Activated CD4-positive, alpha-beta memory T cell treated with anti-CD3 and anti-CD28 coated beads, Interleukin-2, amount 10 ng/mL, durations not matched to agents 7 days and 5 days (primary cell): ENCODE measurements around the gene LCE3D. TPM values are rescaled to one million over a fixed set of nuclear protein-coding genes. Genes with fewer than 3 reads are reported as not detected.
"Not testable (repeated sequence)": the region's sequence is repeated elsewhere in the genome, so short reads cannot be mapped to it uniquely, and the experiment has no call there.

Experiments used
- CTCF ChIA-PET: fragments of 350-600 bp; sonication (Branson Sonifier 250); formaldehyde crosslinking; loops from one replicate; lab custom pipeline; 2021; ENCODE audit warnings: antibody characterized with exemption, inconsistent platforms; lab: Charles Lee
- POLR2A ChIA-PET: fragments of 350-600 bp; sonication (Branson Sonifier 250); formaldehyde crosslinking; loops from one replicate; lab custom pipeline; 2021; ENCODE audit warnings: antibody characterized with exemption; lab: Charles Lee
- DNase-seq: peaks from one replicate; pipeline ENCODE4 v3.0.0-alpha.2; 2020
- H3K27ac Mint-ChIP-seq: one replicate; pipeline ENCODE4 v1.8.0; 2021; ENCODE audit warnings: mild to moderate bottlenecking, mixed read lengths
- H3K27me3 Mint-ChIP-seq: one replicate; pipeline ENCODE4 v1.8.0; 2021; ENCODE audit warnings: mixed read lengths
- H3K36me3 Mint-ChIP-seq: one replicate; pipeline ENCODE4 v1.8.0; 2021; ENCODE audit warnings: low read depth, mixed read lengths
- H3K4me1 Mint-ChIP-seq: one replicate; pipeline ENCODE4 v1.8.0; 2021; ENCODE audit warnings: mixed read lengths
- H3K4me3 Mint-ChIP-seq: one replicate; pipeline ENCODE4 v1.8.0; 2021; ENCODE audit warnings: mild to moderate bottlenecking, mixed read lengths
- H3K9me3 Mint-ChIP-seq: one replicate; pipeline ENCODE4 v1.8.0; 2021; ENCODE audit warnings: mixed read lengths
- total RNA-seq, 2 experiments: library from RNA; stranded (reverse); gene quantifications; one replicate each; pipeline ENCODE4 v1.2.3, GENCODE V29; 2021

LCE3D gene
- total RNA-seq, 2 experiments from 2014 or later: not detected

DNA sequence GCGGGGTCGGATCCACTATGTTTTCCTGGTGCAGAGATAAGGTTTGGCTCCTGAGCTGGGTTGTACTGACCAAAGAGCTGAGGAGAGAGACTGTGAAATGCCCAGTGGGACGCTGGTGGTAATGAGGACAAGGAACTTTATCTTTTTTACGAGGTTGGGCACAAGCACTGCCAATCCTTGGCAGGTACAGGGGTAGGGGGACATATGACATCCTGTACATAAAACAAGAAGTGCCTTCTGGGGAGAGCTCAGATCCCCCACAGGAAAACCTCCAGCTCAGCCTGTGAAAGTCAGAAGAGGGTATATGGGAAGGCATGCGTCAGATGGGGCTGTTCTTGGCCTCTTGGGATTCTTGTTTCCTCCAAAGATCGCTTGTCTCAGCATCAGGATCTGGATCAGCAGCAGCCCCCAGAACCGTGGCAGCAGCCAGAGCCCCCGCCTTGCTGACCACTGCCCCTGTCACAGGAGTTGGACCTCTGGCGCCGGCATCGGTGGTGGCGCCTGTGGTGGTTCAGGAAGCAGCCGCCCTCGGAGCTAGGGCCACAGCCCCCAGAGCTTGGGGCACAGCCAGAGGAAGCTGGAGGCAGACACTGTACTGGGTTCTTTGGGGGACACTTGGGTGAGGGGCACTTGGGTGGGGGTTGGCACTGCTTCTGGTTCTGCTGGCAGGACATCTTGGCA, 14.6 kb downstream of the LCE3D start:
- peaks cover 8% of the 10 kb centered on the region for H3K4me1 Mint-ChIP-seq
- ChIA-PET POLR2A (no interaction called here), CTCF (no interaction called here)
- H3K4me3 Mint-ChIP-seq: no peak overlapping the region
- no peaks in the 10 kb centered on the region for H3K36me3 Mint-ChIP-seq
- peaks cover under 1% of the 10 kb centered on the region for H3K27me3 Mint-ChIP-seq
- H3K27ac Mint-ChIP-seq: no peak overlapping the region
- no peaks in the 10 kb centered on the region for H3K9me3 Mint-ChIP-seq
- no peak for DNase-seq

DNA sequence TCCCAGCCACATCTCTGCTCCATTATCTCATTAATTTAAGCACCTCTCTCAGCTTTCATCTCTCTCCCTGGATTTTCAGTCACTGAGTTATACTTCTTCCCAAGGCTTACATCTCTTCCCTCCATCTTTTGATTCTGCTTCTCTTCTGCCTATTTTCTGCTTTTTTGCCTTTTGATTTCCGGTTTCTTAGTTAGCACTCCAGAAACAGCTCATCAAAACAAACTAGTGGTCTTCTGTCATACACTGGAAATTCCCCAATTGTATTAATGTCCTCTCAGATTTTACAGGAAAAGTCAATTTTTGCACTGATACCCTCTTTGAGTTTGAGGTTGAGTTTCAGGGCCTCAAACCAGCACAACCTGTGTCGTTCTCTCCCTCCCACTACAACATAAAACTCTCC, 15.2 kb downstream of the LCE3D start:
- DNase-seq: no peak
- H3K4me3 Mint-ChIP-seq: no peak overlapping the region
- CTCF ChIA-PET: no interaction called here
- H3K36me3 Mint-ChIP-seq: no peaks in the 10 kb centered on the region
- H3K4me1 Mint-ChIP-seq: peaks cover 8% of the 10 kb centered on the region
- no peaks in the 10 kb centered on the region for H3K27me3 Mint-ChIP-seq
- no peak overlapping the region for H3K27ac Mint-ChIP-seq
- H3K9me3 Mint-ChIP-seq: no peaks in the 10 kb centered on the region
- POLR2A ChIA-PET: no interaction called here

DNA sequence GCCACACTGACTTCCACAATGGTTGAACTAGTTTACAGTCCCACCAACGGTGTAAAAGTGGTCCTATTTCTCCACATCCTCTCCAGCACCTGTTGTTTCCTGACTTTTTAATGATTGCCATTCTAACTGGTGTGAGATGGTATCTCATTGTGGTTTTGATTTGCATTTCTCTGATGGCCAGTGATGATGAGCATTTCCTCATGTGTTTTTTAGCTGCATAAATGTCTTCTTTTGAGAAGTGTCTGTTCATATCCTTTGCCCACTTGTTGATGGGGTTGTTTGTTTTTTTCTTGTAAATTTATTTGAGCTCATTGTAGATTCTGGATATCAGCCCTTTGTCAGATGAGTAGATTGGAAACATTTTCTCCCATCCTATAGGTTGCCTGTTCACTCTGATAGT, 32.0 kb downstream of the LCE3D start:
- CTCF ChIA-PET, H3K27ac Mint-ChIP-seq, H3K27me3 Mint-ChIP-seq, POLR2A ChIA-PET, H3K4me1 Mint-ChIP-seq, H3K36me3 Mint-ChIP-seq, DNase-seq, H3K9me3 Mint-ChIP-seq, H3K4me3 Mint-ChIP-seq: not testable (repeated sequence)

DNA sequence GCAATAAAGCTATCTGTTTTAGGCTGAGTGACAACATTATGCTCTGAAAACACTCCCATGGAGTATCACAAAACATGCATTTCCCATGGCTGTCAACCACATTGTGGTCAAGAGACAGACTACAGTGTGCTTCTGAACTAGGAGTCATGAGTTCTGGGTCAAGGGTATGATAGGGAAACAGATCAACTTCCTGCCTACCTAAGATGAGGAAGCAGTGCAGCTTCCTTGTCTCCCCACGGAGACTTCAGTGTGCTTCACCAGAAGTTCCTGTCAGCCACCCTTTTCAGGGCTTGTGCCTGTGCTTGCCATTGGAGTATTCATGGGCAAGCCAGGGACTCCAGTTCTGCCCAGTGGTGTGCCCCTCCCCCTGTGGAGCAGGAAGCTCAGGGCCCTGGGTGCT, 33.6 kb downstream of the LCE3D start:
- H3K27me3 Mint-ChIP-seq: peaks cover 2% of the 10 kb centered on the region
- H3K36me3 Mint-ChIP-seq: no peaks in the 10 kb centered on the region
- no peaks in the 10 kb centered on the region for H3K4me1 Mint-ChIP-seq
- no peak for DNase-seq
- H3K4me3 Mint-ChIP-seq: no peak overlapping the region
- H3K27ac Mint-ChIP-seq: no peak overlapping the region
- POLR2A ChIA-PET: no interaction called here
- CTCF ChIA-PET: interaction anchor here (0.8 kb wide), 1 partner anchor 12 kb away, joined by 3 read pairs; no protein-coding TSS in a partner anchor
- H3K9me3 Mint-ChIP-seq: no peaks in the 10 kb centered on the region

DNA sequence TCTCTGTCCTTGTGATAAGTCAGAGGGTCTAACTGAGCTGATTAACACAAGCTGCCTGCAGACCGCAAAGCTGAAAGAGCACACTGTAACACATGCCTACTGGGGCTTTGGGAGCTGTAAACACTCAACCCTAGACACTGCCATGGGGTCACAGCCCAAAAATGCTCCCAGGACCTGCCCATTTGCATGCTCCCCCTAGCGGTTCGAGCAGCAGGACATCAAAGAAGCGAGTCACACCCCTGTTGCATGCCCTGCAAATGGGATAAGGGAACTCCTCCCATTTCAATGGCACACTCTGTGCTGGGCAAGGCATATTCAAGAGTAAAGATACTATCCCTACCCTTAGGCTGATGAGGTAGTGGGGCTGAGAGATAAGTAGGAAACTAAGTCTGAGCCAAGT, 36.5 kb downstream of the LCE3D start:
- POLR2A ChIA-PET: no interaction called here
- DNase-seq: no peak
- CTCF ChIA-PET: interaction anchor here (1.2 kb wide), 1 partner anchor 11 kb away, joined by 4 read pairs; no protein-coding TSS in a partner anchor
- Mint-ChIP-seq H3K36me3 (no peaks in the 10 kb centered on the region), H3K27me3 (no peaks in the 10 kb centered on the region), H3K27ac (no peak overlapping the region), H3K4me1 (no peaks in the 10 kb centered on the region), H3K4me3 (no peak overlapping the region), H3K9me3 (no peaks in the 10 kb centered on the region)

DNA sequence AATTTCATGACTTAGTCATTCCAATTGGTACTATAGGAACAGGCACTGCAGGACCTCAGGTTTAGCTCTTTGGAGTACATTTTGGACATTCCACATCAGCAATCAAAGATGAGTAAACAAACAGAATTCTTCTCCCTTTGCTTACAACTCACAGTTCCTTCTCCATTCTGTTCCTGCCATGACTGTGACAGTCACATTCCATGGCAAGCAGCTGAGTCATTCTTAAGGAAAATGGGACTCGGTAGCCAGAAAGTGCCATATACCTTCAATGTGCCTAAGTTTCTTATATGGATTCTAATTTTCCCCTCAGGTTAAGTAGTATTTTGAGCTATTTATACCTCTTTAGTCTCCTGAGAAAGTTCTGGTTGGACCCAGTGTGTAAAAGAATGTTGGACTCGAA, 40.4 kb downstream of the LCE3D start:
- Mint-ChIP-seq H3K4me1 (no peaks in the 10 kb centered on the region), H3K9me3 (no peaks in the 10 kb centered on the region), H3K36me3 (no peaks in the 10 kb centered on the region), H3K4me3 (no peak overlapping the region), H3K27me3 (peaks cover 4% of the 10 kb centered on the region), H3K27ac (no peak overlapping the region)
- POLR2A ChIA-PET: no interaction called here
- CTCF ChIA-PET: no interaction called here
- DNase-seq: no peak

DNA sequence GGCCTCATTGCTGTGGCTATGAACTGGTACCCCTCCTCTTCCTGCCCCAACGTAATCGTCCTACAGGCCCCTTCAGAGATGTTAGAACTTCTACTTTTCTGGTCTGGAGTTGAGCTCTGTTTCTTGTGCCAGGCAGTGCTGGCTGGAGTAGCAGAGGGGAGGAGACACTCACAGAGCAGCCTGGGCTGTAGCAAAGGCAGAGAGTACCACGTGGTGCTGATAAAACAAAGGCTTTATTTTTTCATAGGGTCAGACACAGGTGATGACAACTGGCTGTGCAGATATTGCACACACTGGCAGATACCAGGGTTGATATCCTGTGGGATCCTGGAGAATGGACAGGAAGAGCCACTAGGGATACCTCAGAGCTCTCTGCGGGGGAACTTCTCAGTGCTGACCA, 42.8 kb downstream of the LCE3D start:
- no peak overlapping the region for H3K4me3 Mint-ChIP-seq
- H3K4me1 Mint-ChIP-seq: no peaks in the 10 kb centered on the region
- POLR2A ChIA-PET: no interaction called here
- no peaks in the 10 kb centered on the region for H3K9me3 Mint-ChIP-seq
- no peak for DNase-seq
- H3K27me3 Mint-ChIP-seq: peaks cover 4% of the 10 kb centered on the region
- H3K27ac Mint-ChIP-seq: no peak overlapping the region
- H3K36me3 Mint-ChIP-seq: no peaks in the 10 kb centered on the region
- CTCF ChIA-PET: no interaction called here

DNA sequence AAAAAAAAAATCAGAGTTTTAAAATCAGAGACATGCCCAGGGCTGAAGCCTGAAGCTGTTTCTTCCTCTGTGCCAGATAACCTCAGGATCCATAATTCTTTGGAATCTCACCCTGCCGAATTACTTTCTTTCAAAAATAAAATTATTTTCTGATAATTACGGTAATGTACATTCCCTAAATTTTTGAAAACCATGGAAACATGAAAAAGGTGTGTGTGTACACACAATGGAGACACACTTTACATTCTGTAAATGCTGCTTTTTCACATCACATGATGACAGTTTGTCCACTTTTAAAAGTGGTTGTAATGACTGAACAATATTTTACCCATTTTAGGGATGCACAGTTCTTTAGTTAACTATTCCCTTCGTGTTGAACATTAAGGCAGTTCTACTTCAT, 44.5 kb downstream of the LCE3D start:
- CTCF ChIA-PET: no interaction called here
- Mint-ChIP-seq H3K4me3 (no peak overlapping the region), H3K36me3 (no peaks in the 10 kb centered on the region), H3K27me3 (peaks cover 11% of the 10 kb centered on the region), H3K9me3 (no peaks in the 10 kb centered on the region), H3K27ac (no peak overlapping the region), H3K4me1 (no peaks in the 10 kb centered on the region)
- POLR2A ChIA-PET: no interaction called here
- DNase-seq: no peak

DNA sequence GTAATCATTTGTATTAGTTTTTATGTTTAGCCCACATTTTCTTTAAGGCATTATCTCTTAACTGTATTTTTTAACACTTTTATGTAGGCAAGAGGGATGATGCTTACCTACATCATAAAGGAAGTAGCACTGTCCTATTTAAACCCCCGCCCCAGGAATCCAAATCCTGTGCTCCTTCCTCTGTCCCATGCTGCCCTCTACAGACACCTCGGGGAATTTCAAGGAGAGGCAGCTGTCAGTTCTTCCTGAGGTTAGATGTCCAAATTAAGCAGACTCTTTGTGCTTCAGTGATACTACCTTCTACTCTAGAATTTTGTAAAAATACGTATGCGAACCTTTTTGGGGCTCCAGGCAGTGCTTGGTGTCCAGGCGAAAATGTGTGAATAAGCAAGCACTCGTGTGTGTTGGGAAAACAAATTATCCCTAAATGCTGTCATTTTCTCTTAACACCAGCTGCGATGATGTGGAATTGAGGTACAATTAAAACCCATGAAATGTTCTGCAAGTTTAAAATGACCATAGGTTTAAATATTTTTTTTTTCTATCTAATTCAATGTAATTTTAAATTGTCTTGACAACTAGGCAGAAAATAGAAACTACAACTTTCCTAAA, 46.9 kb downstream of the LCE3D start:
- peak; percentile 29 for DNase-seq
- H3K27me3 Mint-ChIP-seq: peaks cover 20% of the 10 kb centered on the region
- no peaks in the 10 kb centered on the region for H3K4me1 Mint-ChIP-seq
- no peaks in the 10 kb centered on the region for H3K9me3 Mint-ChIP-seq
- ChIA-PET POLR2A (no interaction called here), CTCF (interaction anchor here (0.9 to 1.2 kb wide), 3 partner anchors 10 to 75 kb away, joined by 3 to 5 read pairs (median 4); no protein-coding TSS in a partner anchor)
- H3K4me3 Mint-ChIP-seq: no peak overlapping the region
- no peaks in the 10 kb centered on the region for H3K36me3 Mint-ChIP-seq
- no peak overlapping the region for H3K27ac Mint-ChIP-seq

Other genes with a start within 250 kb of the LCE3D start
- gene FLG2, start 220.5 kb downstream of the LCE3D start, total RNA-seq: under 1 TPM in 1 of 2 experiments, not detected in 1; 0.03 TPM
- gene CRNN, start 166.3 kb downstream of the LCE3D start, total RNA-seq: not detected
- gene LCE5A, start 69.7 kb downstream of the LCE3D start, total RNA-seq: not detected
- gene CRCT1, start 66.0 kb downstream of the LCE3D start, total RNA-seq: not detected
- gene LCE3E, start 13.7 kb downstream of the LCE3D start, total RNA-seq: not detected
- gene LCE3C, start 19.7 kb upstream of the LCE3D start, total RNA-seq: not detected
- gene LCE3B, start 33.3 kb upstream of the LCE3D start, total RNA-seq: not detected
- gene LCE3A, start 42.6 kb upstream of the LCE3D start, total RNA-seq: not detected
- gene LCE2D, start 82.9 kb upstream of the LCE3D start, total RNA-seq: not detected
- gene LCE2C, start 94.8 kb upstream of the LCE3D start, total RNA-seq: not detected
- not detected for gene LCE2B, start 105.6 kb upstream of the LCE3D start, total RNA-seq
- not detected for gene LCE2A, start 117.8 kb upstream of the LCE3D start, total RNA-seq
- gene LCE4A, start 127.6 kb upstream of the LCE3D start, total RNA-seq: not detected
- gene KPRP, start 177.5 kb upstream of the LCE3D start, total RNA-seq: not detected
- not detected for gene LCE1F, start 194.6 kb upstream of the LCE3D start, total RNA-seq
- gene LCE1E, start 205.7 kb upstream of the LCE3D start, total RNA-seq: not detected
- not detected for gene LCE1D, start 216.2 kb upstream of the LCE3D start, total RNA-seq
- gene LCE1C, start 226.1 kb upstream of the LCE3D start, total RNA-seq: not detected
- gene LCE1B, start 231.5 kb upstream of the LCE3D start, total RNA-seq: not detected
- gene LCE1A, start 247.0 kb upstream of the LCE3D start, total RNA-seq: not detected